WI38 (cell line): ENCODE data around the gene USP2.

Experiments
- H3K4me3 ChIP-seq: 2 replicates; pipeline ENCODE4 v1.5.1; 2011; ENCODE audit warnings: low read depth, mild to moderate bottlenecking, control low read depth, low read length
- CTCF ChIP-seq: IDR thresholded peaks from 2 replicates; pipeline ENCODE4 v1.5.1; 2012; ENCODE audit warnings: low read depth, mild to moderate bottlenecking, control low read depth, low read length

The USP2 gene

GRCh38 chr11:119334174-119334930 is 47.1 kb downstream of the USP2 start, which contains the start of gene RNF26:
Gene RNF26 (plus strand): TSS chr11:119334527. CDS start chr11:119335123, 596 bp downstream.
- H3K4me3 ChIP-seq, result peak within 1 kb of the TSS; percentile 89
- no peak for TF ChIP-seq CTCF

GRCh38 chr11:119332111-119332765 is 49.3 kb downstream of the USP2 start:
- no peak overlapping the region for H3K4me3 ChIP-seq
- no peak for TF ChIP-seq CTCF

GRCh38 chr11:119330237-119330636 is 51.3 kb downstream of the USP2 start:
- no peak for TF ChIP-seq CTCF
- H3K4me3 ChIP-seq, result no peak overlapping the region

GRCh38 chr11:119329320-119329719 is 52.2 kb downstream of the USP2 start:
- no peak for TF ChIP-seq CTCF

GRCh38 chr11:119324189-119324588 is 57.3 kb downstream of the USP2 start:
- no peak overlapping the region for H3K4me3 ChIP-seq
- TF ChIP-seq CTCF, result no peak

More at GRCh38 chr11:119329320-119329719, 52.2 kb downstream of the USP2 start:
- H3K4me3 ChIP-seq, result no peak overlapping the region

- no peak overlapping the region for H3K4me3 ChIP-seq
- peak; percentile 67 for TF ChIP-seq CTCF
Observed at GRCh38 chr11:119323532-119324033, 57.9 kb downstream of the USP2 start.

GRCh38 chr11:119322921-119323531 is 58.5 kb downstream of the USP2 start:
- TF ChIP-seq CTCF, result no peak
- no peak overlapping the region for H3K4me3 ChIP-seq
